Mucosa of stomach (tissue), 1 donor: Measurements from ENCODE around the gene ANKFY1.
A peak's percentile ranks its signal among the peaks of the same experiment; 100 is the strongest.

Source experiments
- H3K27me3 ChIP-seq: one replicate; pipeline ENCODE4 v1.7.0; 2013; ENCODE audit warnings: mild to moderate bottlenecking, low read length; ENCODE audit not compliant: control insufficient read depth, insufficient read depth
- H3K36me3 ChIP-seq: one replicate; pipeline ENCODE4 v1.7.0; 2013; ENCODE audit warnings: low read length; ENCODE audit not compliant: control insufficient read depth, insufficient read depth
- H3K4me1 ChIP-seq: one replicate; pipeline ENCODE4 v1.7.0; 2013; ENCODE audit warnings: mild to moderate bottlenecking, low read length; ENCODE audit not compliant: control insufficient read depth, insufficient read depth
- H3K4me3 ChIP-seq: one replicate; pipeline ENCODE4 v1.7.0; 2013; ENCODE audit warnings: low read length
- H3K9ac ChIP-seq: one replicate; pipeline ENCODE4 v1.7.0; 2013; ENCODE audit warnings: mild to moderate bottlenecking, low read length, moderate library complexity
- H3K9me3 ChIP-seq: one replicate; pipeline ENCODE4 v1.7.0; 2013; ENCODE audit warnings: mild to moderate bottlenecking, low read length, moderate library complexity; ENCODE audit not compliant: control insufficient read depth
- donor health status: Pancreatic carcinoma.

Gene ANKFY1

GRCh38 chr17:4155980-4156620 lies 107.7 kb downstream of the ANKFY1 start:
- no peak overlapping the region for H3K9ac ChIP-seq
- no peaks in the 10 kb centered on the region for H3K4me1 ChIP-seq
- H3K4me3 ChIP-seq = no peak overlapping the region
- no peaks in the 10 kb centered on the region for H3K27me3 ChIP-seq
- no peaks in the 10 kb centered on the region for H3K36me3 ChIP-seq
- H3K9me3 ChIP-seq = no peaks in the 10 kb centered on the region

GRCh38 chr17:4154201-4154600 lies 109.6 kb downstream of the ANKFY1 start:
- Histone ChIP-seq H3K36me3 (no peaks in the 10 kb centered on the region), H3K4me3 (no peak overlapping the region), H3K4me1 (no peaks in the 10 kb centered on the region), H3K9ac (no peak overlapping the region), H3K27me3 (no peaks in the 10 kb centered on the region), H3K9me3 (no peaks in the 10 kb centered on the region)

GRCh38 chr17:4152471-4152870 lies 111.3 kb downstream of the ANKFY1 start:
- Histone ChIP-seq H3K27me3 (no peaks in the 10 kb centered on the region), H3K9me3 (no peaks in the 10 kb centered on the region), H3K4me3 (no peak overlapping the region), H3K36me3 (no peaks in the 10 kb centered on the region), H3K9ac (no peak overlapping the region), H3K4me1 (no peaks in the 10 kb centered on the region)

GRCh38 chr17:4150096-4150495 lies 113.7 kb downstream of the ANKFY1 start:
- Histone ChIP-seq H3K9me3 (no peaks in the 10 kb centered on the region), H3K27me3 (no peaks in the 10 kb centered on the region), H3K4me3 (no peak overlapping the region), H3K36me3 (no peaks in the 10 kb centered on the region), H3K4me1 (no peaks in the 10 kb centered on the region), H3K9ac (no peak overlapping the region)

GRCh38 chr17:4148611-4149308 lies 115.0 kb downstream of the ANKFY1 start:
- H3K36me3 ChIP-seq = no peaks in the 10 kb centered on the region
- no peak overlapping the region for H3K4me3 ChIP-seq
- no peak overlapping the region for H3K9ac ChIP-seq

GRCh38 chr17:4147751-4148310 lies 115.9 kb downstream of the ANKFY1 start:
- no peaks in the 10 kb centered on the region for H3K36me3 ChIP-seq
- no peak overlapping the region for H3K9ac ChIP-seq
- H3K4me1 ChIP-seq = peaks cover 7% of the 10 kb centered on the region
- H3K9me3 ChIP-seq = no peaks in the 10 kb centered on the region
- no peaks in the 10 kb centered on the region for H3K27me3 ChIP-seq
- H3K4me3 ChIP-seq = no peak overlapping the region

More at GRCh38 chr17:4148611-4149308, 115.0 kb downstream of the ANKFY1 start:
- Histone ChIP-seq H3K27me3 (no peaks in the 10 kb centered on the region), H3K9me3 (no peaks in the 10 kb centered on the region), H3K4me1 (peaks cover 7% of the 10 kb centered on the region)

- no peak overlapping the region for H3K4me3 ChIP-seq
- peaks cover 11% of the 10 kb centered on the region for H3K4me1 ChIP-seq
- no peaks in the 10 kb centered on the region for H3K27me3 ChIP-seq
- H3K9ac ChIP-seq = no peak overlapping the region
- no peaks in the 10 kb centered on the region for H3K9me3 ChIP-seq
- no peaks in the 10 kb centered on the region for H3K36me3 ChIP-seq
Measured at GRCh38 chr17:4146641-4147040, 117.1 kb downstream of the ANKFY1 start.

- H3K9ac ChIP-seq = peak overlapping the region; percentile 100
- H3K27me3 ChIP-seq = no peaks in the 10 kb centered on the region
- no peaks in the 10 kb centered on the region for H3K9me3 ChIP-seq
- H3K4me1 ChIP-seq = peaks cover 33% of the 10 kb centered on the region
- no peaks in the 10 kb centered on the region for H3K36me3 ChIP-seq
- H3K4me3 ChIP-seq = peak overlapping the region; percentile 99
Measured at GRCh38 chr17:4144422-4144747, 119.4 kb downstream of the ANKFY1 start.

GRCh38 chr17:4143563-4144421 lies 120.0 kb downstream of the ANKFY1 start:
- H3K36me3 ChIP-seq = no peaks in the 10 kb centered on the region
- H3K4me1 ChIP-seq = peaks cover 34% of the 10 kb centered on the region
- no peaks in the 10 kb centered on the region for H3K9me3 ChIP-seq
- H3K4me3 ChIP-seq = peak overlapping the region; percentile 99
- H3K9ac ChIP-seq = peak overlapping the region; percentile 100
- H3K27me3 ChIP-seq = no peaks in the 10 kb centered on the region

GRCh38 chr17:4142107-4142900 lies 121.5 kb downstream of the ANKFY1 start:
- peaks cover 42% of the 10 kb centered on the region for H3K4me1 ChIP-seq
- H3K27me3 ChIP-seq = no peaks in the 10 kb centered on the region
- peak overlapping the region; percentile 99 for H3K4me3 ChIP-seq
- no peaks in the 10 kb centered on the region for H3K9me3 ChIP-seq
- peak overlapping the region; percentile 85 for H3K9ac ChIP-seq
- H3K36me3 ChIP-seq = no peaks in the 10 kb centered on the region

- H3K9me3 ChIP-seq = no peaks in the 10 kb centered on the region
- no peaks in the 10 kb centered on the region for H3K36me3 ChIP-seq
- H3K9ac ChIP-seq = no peak overlapping the region
- H3K4me1 ChIP-seq = peaks cover 55% of the 10 kb centered on the region
- H3K27me3 ChIP-seq = no peaks in the 10 kb centered on the region
- peak overlapping the region; percentile 29 for H3K4me3 ChIP-seq
Measured at GRCh38 chr17:4140125-4140524, 123.7 kb downstream of the ANKFY1 start.
